GM12875 (cell line): Measurements from ENCODE around the gene CFHR1.
"Not testable (repeated sequence)": the region's sequence is repeated elsewhere in the genome, so short reads cannot be mapped to it uniquely, and the experiment has no call there.

ENCODE experiments used
- H3K4me3 ChIP-seq: one replicate; pipeline ENCODE4 v1.5.1; 2011; ENCODE audit warnings: low read depth, low read length, control low read depth
- CTCF ChIP-seq: IDR thresholded peaks from 2 replicates; pipeline ENCODE4 v1.5.1; 2011; ENCODE audit warnings: low read depth, mild to moderate bottlenecking, control low read depth, inconsistent platforms, low read length, moderate library complexity, borderline replicate concordance; ENCODE audit not compliant: insufficient read depth

The CFHR1 gene

GRCh38 chr1:196797891-196798290 lies 21.6 kb upstream of the CFHR1 start:
- TF ChIP-seq CTCF = no peak
- no peak overlapping the region for H3K4me3 ChIP-seq

GRCh38 chr1:196801920-196802319 lies 17.6 kb upstream of the CFHR1 start:
- not testable (repeated sequence) for H3K4me3 ChIP-seq

- no peak for TF ChIP-seq CTCF
- no peak overlapping the region for H3K4me3 ChIP-seq
Measured at GRCh38 chr1:196808529-196809235, 10.8 kb upstream of the CFHR1 start.

- not testable (repeated sequence) for H3K4me3 ChIP-seq
Measured at GRCh38 chr1:196817442-196817841, 2.1 kb upstream of the CFHR1 start.

- not testable (repeated sequence) for H3K4me3 ChIP-seq
Measured at GRCh38 chr1:196827860-196828259, 8.3 kb downstream of the CFHR1 start.

GRCh38 chr1:196849613-196850492 lies 30.3 kb downstream of the CFHR1 start:
- H3K4me3 ChIP-seq = not testable (repeated sequence)

- TF ChIP-seq CTCF = no peak
- no peak overlapping the region for H3K4me3 ChIP-seq
Measured at GRCh38 chr1:196856053-196856452, 36.5 kb downstream of the CFHR1 start.

GRCh38 chr1:196857188-196857587 lies 37.7 kb downstream of the CFHR1 start:
- H3K4me3 ChIP-seq = no peak overlapping the region

More at GRCh38 chr1:196857188-196857587, 37.7 kb downstream of the CFHR1 start:
- no peak for TF ChIP-seq CTCF
